ENCODE measurements around the gene TTYH3. TPM values are rescaled to one million over a fixed set of nuclear protein-coding genes. Genes with fewer than 3 reads are reported as not detected.

The TTYH3 gene
- total and polyA plus RNA-seq, 2 donors (not counting 1 experiment from before 2014, with no cell fraction given) = 17.4 to 19.7 TPM

- H3K79me2 ChIP-seq (ENCODE audit: control insufficient read depth, insufficient read depth, low read length) = no peaks in the 10 kb centered on the region
- H3K27ac ChIP-seq (ENCODE audit: insufficient read depth, low read length) = no peak overlapping the region
- H3K9ac ChIP-seq (ENCODE audit: insufficient read depth, low read length) = no peak overlapping the region
- no peaks in the 10 kb centered on the region for H3K27me3 ChIP-seq (ENCODE audit: control insufficient read depth, insufficient read depth, low read length)
- H3K4me1 ChIP-seq (ENCODE audit: control insufficient read depth, extremely low read depth, insufficient read depth, low read length) = no peaks in the 10 kb centered on the region
- H3K4me3 ChIP-seq (replicated peaks in 1 of 4; ENCODE audit: control extremely low read depth in 1 of 4, insufficient read depth in 1 of 4, low read depth in 3 of 4, low read length in 4 of 4) = no peak overlapping the region
- no peak overlapping the region for H2AFZ ChIP-seq (ENCODE audit: low read length)
- no peaks in the 10 kb centered on the region for H4K20me1 ChIP-seq (ENCODE audit: control insufficient read depth, extremely low read depth, insufficient read depth, low read length)
- no peaks in the 10 kb centered on the region for H3K9me3 ChIP-seq (ENCODE audit: control insufficient read depth, insufficient read depth, low read depth, low read length)
- no peak overlapping the region for H3K4me2 ChIP-seq (ENCODE audit: extremely low read depth, insufficient read depth, low read length)
- no peak for DNase-seq (ENCODE audit: low read depth in 2 of 2)
- H3K36me3 ChIP-seq (ENCODE audit: control insufficient read depth, insufficient read depth, low read length) = peaks cover 16% of the 10 kb centered on the region
- TF ChIP-seq EZH2 (IDR thresholded peaks at IDR 0.05; ENCODE audit: low read length, missing control alignments) (no peak), CTCF (conservative IDR thresholded peaks at IDR 0.05 in 1 of 2, IDR thresholded peaks at IDR 0.05 in 1 of 2; ENCODE audit: low read depth in 1 of 2, low read length in 2 of 2) (no peak)
Observed at GRCh38 chr7:2598154-2598823, 33.5 kb upstream of the TTYH3 start.

GRCh38 chr7:2601065-2601464, 30.7 kb upstream of the TTYH3 start:
- Histone ChIP-seq H3K9me3 (ENCODE audit: control insufficient read depth, insufficient read depth, low read depth, low read length) (no peaks in the 10 kb centered on the region), H3K9ac (ENCODE audit: insufficient read depth, low read length) (no peak overlapping the region), H3K4me3 (replicated peaks in 1 of 4; ENCODE audit: control extremely low read depth in 1 of 4, insufficient read depth in 1 of 4, low read depth in 3 of 4, low read length in 4 of 4) (no peak overlapping the region), H3K4me2 (ENCODE audit: extremely low read depth, insufficient read depth, low read length) (no peak overlapping the region), H3K27me3 (ENCODE audit: control insufficient read depth, insufficient read depth, low read length) (no peaks in the 10 kb centered on the region), H2AFZ (ENCODE audit: low read length) (no peak overlapping the region), H3K79me2 (ENCODE audit: control insufficient read depth, insufficient read depth, low read length) (no peaks in the 10 kb centered on the region), H3K36me3 (ENCODE audit: control insufficient read depth, insufficient read depth, low read length) (peaks cover 9% of the 10 kb centered on the region), H3K4me1 (ENCODE audit: control insufficient read depth, extremely low read depth, insufficient read depth, low read length) (no peaks in the 10 kb centered on the region), H3K27ac (ENCODE audit: insufficient read depth, low read length) (no peak overlapping the region), H4K20me1 (ENCODE audit: control insufficient read depth, extremely low read depth, insufficient read depth, low read length) (no peaks in the 10 kb centered on the region)
- no peak for TF ChIP-seq EZH2 (IDR thresholded peaks at IDR 0.05; ENCODE audit: low read length, missing control alignments)
- no peak for TF ChIP-seq CTCF (conservative IDR thresholded peaks at IDR 0.05 in 1 of 2, IDR thresholded peaks at IDR 0.05 in 1 of 2; ENCODE audit: low read depth in 1 of 2, low read length in 2 of 2)
- DNase-seq (ENCODE audit: low read depth in 2 of 2) = no peak

GRCh38 chr7:2601907-2602306, 29.9 kb upstream of the TTYH3 start:
- H3K4me3 ChIP-seq (replicated peaks in 1 of 4; ENCODE audit: control extremely low read depth in 1 of 4, insufficient read depth in 1 of 4, low read depth in 3 of 4, low read length in 4 of 4) = no peak overlapping the region
- H3K27ac ChIP-seq (ENCODE audit: insufficient read depth, low read length) = no peak overlapping the region
- H2AFZ ChIP-seq (ENCODE audit: low read length) = no peak overlapping the region
- no peak for TF ChIP-seq CTCF (conservative IDR thresholded peaks at IDR 0.05 in 1 of 2, IDR thresholded peaks at IDR 0.05 in 1 of 2; ENCODE audit: low read depth in 1 of 2, low read length in 2 of 2)
- TF ChIP-seq EZH2 (IDR thresholded peaks at IDR 0.05; ENCODE audit: low read length, missing control alignments) = no peak
- peaks cover 7% of the 10 kb centered on the region for H3K36me3 ChIP-seq (ENCODE audit: control insufficient read depth, insufficient read depth, low read length)
- DNase-seq (ENCODE audit: low read depth in 2 of 2) = no peak
- no peaks in the 10 kb centered on the region for H3K27me3 ChIP-seq (ENCODE audit: control insufficient read depth, insufficient read depth, low read length)
- no peak overlapping the region for H3K4me2 ChIP-seq (ENCODE audit: extremely low read depth, insufficient read depth, low read length)
- H3K9ac ChIP-seq (ENCODE audit: insufficient read depth, low read length) = no peak overlapping the region
- no peaks in the 10 kb centered on the region for H3K4me1 ChIP-seq (ENCODE audit: control insufficient read depth, extremely low read depth, insufficient read depth, low read length)
- no peaks in the 10 kb centered on the region for H4K20me1 ChIP-seq (ENCODE audit: control insufficient read depth, extremely low read depth, insufficient read depth, low read length)
- H3K9me3 ChIP-seq (ENCODE audit: control insufficient read depth, insufficient read depth, low read depth, low read length) = no peaks in the 10 kb centered on the region
- H3K79me2 ChIP-seq (ENCODE audit: control insufficient read depth, insufficient read depth, low read length) = no peaks in the 10 kb centered on the region

Measured in fibroblast of lung (primary cell).